Mononuclear cell (primary cell): ENCODE measurements around the gene DIRAS1. TPM values are rescaled to one million over a fixed set of nuclear protein-coding genes. Genes with fewer than 3 reads are reported as not detected.

ENCODE experiments used
- H3K27me3 ChIP-seq: 2 replicates; pipeline ENCODE4 v1.6.0; 2011; ENCODE audit warnings: low read length, control low read depth; ENCODE audit not compliant: insufficient read depth
- H3K4me1 ChIP-seq: 2 replicates; pipeline ENCODE4 v1.5.1; 2011; ENCODE audit warnings: mild to moderate bottlenecking, low read length, control low read depth; ENCODE audit not compliant: insufficient read depth
- H3K4me3 ChIP-seq: 2 replicates; pipeline ENCODE4 v1.5.1; 2011; ENCODE audit warnings: mild to moderate bottlenecking, low read length, moderate library complexity
- H3K9me3 ChIP-seq: 2 replicates; pipeline ENCODE4 v1.5.1; 2011; ENCODE audit warnings: low read depth, mild to moderate bottlenecking, control low read depth, low read length
- total RNA-seq: library from RNA; depleted of rRNA; stranded (reverse); fragments of >200 nt; gene quantifications from one replicate; pipeline ENCODE4 v1.2.3, GENCODE V29; 2012

DIRAS1 gene
- total RNA-seq, 1 donor = 1.2 TPM

GRCh38 chr19:2736550-2737190 lies 15.5 kb upstream of the DIRAS1 start:
- no peaks in the 10 kb centered on the region for H3K9me3 ChIP-seq
- no peaks in the 10 kb centered on the region for H3K27me3 ChIP-seq
- no peak overlapping the region for H3K4me3 ChIP-seq
- peaks cover 32% of the 10 kb centered on the region for H3K4me1 ChIP-seq

DNA sequence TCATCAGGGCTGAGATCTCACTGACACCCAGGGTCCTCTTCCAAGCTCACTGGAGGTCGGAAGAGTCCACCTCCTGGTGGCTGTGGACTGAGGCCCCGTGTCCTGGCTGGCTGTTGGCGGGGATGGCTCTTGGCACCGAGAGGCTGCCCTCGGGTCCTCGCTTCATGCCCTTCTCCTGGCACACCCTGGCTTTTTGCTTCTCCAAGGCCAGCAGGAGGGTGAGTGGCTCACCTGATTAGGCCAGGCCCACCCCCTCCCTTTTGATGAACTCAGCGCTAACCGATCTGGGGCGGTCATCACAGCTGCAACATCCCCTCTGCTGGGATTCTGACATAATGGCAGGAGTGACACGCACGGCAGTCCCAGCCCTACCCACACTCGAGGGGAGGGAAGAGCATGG lies 14.2 kb upstream of the DIRAS1 start:
- no peak overlapping the region for H3K4me3 ChIP-seq
- no peaks in the 10 kb centered on the region for H3K9me3 ChIP-seq
- peaks cover 32% of the 10 kb centered on the region for H3K4me1 ChIP-seq
- H3K27me3 ChIP-seq = no peaks in the 10 kb centered on the region

DNA sequence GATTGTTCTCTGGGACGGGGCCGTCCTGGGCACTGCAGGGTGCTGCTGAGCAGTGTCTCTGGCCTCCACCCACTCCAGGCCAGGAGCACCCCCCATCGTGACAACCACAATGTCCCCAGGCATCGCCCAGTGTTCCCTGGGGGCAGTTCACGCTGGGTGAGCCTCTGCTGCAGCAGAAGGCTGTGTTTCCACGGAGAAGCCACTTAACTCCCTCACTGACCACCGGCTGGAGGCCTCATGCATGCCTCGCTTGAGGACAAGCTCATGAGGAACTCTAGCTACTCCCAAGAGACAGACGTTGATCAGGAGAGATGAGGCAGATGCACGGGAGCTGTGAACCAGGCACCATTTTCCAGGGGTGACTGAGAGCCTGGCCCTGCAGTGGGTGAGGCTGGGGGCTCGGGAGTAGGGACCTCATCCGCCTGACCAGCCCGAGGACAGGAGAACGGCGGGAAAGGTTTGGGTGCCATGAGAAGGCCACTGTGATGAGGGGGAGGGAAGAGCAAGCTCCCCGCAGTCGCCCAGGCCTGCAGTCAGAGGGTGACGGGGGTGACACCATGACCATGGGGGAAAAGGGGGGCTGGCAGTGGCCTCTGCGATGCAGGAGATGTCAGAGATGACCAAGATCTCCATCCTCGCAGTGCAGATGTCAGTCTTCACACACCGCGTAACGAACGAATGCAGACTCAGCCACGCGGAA lies 13.6 kb upstream of the DIRAS1 start:
- H3K4me3 ChIP-seq = no peak overlapping the region

GRCh38 chr19:2733930-2734588 lies 12.9 kb upstream of the DIRAS1 start:
- no peaks in the 10 kb centered on the region for H3K9me3 ChIP-seq
- no peak overlapping the region for H3K4me3 ChIP-seq
- H3K4me1 ChIP-seq = peaks cover 27% of the 10 kb centered on the region
- H3K27me3 ChIP-seq = no peaks in the 10 kb centered on the region

More for the DNA sequence above, 13.6 kb upstream of the DIRAS1 start:
- no peaks in the 10 kb centered on the region for H3K27me3 ChIP-seq
- H3K9me3 ChIP-seq = no peaks in the 10 kb centered on the region
- H3K4me1 ChIP-seq = peaks cover 32% of the 10 kb centered on the region

- H3K27me3 ChIP-seq = no peaks in the 10 kb centered on the region
- no peak overlapping the region for H3K4me3 ChIP-seq
- H3K9me3 ChIP-seq = no peaks in the 10 kb centered on the region
- H3K4me1 ChIP-seq = peaks cover 15% of the 10 kb centered on the region
These were observed 11.7 kb upstream of the DIRAS1 start for GRCh38 chr19:2732883-2733282.

DNA sequence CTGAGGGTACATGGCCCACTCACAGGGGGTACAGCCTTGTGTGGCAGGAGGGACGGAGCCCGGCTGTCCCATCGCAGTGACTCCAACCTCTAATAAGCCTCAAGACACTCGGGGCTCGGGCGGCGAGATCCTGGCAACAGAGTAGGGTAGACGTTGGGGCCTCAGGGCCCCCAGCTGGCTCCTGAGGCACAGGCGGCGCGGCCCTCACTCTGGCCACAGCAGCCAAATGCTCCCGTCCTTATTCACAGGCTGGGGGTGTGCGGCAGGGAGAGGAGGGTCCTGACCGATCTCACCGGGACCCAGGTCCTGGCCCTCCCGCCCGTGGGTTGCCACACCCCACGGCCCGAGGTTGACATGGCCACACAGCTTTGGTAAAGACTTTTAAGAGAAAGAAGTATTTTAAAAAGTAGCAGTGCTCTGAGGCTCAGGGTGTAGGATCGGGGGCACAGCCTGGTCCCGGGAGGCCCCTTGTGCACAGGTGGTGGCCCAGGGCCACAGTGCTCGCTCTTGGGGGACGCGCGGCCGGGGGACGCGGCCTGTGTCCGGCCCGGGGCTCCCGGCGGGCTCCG lies 11.1 kb upstream of the DIRAS1 start:
- Histone ChIP-seq H3K9me3 (no peaks in the 10 kb centered on the region), H3K4me1 (peaks cover 9% of the 10 kb centered on the region), H3K27me3 (no peaks in the 10 kb centered on the region), H3K4me3 (no peak overlapping the region)

DNA sequence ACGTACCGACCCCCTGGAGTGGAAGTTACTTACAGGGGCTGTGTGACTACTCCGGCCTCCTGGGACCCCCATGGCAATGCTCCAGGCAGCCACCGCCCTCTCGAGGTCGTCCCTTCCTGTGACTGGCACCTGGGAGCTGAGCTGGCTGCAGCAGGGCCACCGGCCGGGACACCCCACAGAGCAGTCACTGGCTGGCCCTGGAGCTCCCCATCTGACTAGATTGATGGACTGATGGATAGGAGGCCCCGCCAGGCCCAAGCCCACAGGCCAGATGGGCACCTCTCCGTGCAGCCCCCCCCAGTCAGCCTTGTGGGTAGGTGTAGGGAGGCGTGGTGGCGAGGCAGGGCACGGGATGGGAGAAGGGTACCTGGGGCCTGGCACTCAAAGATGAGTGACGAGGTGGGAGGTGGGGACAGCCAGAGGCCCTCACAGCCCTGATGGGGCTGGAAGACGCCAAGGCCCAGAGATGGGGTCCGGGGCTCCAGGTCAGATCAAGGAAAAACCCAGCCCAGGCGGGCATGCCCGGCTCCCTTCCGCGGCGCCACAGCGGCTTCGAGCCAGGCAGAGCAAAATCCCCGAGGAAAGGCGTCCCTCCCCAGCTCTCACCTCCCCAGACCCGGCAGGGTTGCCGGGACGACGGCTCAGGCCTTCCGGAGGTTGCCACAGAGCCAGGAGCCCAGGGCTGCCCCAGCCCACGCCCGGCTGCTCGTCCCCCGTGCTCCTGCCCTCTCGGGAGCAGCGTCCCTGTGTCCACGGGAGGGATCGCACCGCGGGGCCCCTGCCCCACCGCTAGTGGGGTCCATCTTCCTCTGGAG lies 10.2 kb upstream of the DIRAS1 start:
- Histone ChIP-seq H3K9me3 (no peaks in the 10 kb centered on the region), H3K4me1 (peaks cover under 1% of the 10 kb centered on the region), H3K4me3 (no peak overlapping the region), H3K27me3 (no peaks in the 10 kb centered on the region)

DNA sequence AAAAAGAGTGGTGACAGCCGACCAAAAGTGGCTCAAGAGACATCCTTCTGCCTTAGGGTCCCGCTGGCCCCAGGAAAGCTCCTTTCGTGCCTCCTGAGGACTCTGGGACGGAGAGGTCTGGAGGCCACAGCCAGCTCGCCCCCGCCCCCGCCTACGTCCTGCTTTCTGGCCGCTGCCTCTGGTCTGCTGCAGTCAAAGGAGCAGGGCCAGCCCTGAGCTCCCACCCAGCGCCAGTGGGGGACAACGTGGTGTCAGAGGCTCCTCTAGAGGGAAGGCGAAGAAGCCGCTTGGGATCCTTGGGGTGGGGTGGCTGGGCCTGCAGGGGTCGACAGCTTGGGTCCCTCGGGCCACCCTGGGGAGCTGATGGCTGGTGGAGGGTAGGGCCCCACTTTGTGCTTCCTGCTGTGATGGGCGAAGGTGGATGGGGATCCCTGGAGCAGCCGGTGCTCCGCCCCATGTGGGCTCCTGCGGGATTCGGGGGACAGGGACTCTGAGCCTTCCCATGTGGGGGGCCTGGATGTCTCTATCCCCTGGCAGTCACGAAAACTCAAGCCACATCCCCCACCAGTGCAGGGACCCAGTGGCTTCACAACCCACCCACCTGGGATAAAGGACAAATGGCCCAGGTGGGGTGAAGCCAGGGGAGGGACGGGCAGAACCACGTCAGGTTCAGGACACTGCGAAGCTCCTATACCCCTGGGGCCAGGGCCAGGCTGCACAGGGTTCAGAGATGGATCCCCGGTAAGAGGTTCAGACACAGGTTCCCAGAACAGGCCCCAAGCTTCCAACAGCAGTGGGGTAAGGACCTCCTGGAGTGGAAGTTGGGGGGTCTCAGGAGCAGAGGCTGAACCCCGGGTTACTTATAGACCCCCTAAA lies 9.0 kb upstream of the DIRAS1 start:
- Histone ChIP-seq H3K4me1 (no peaks in the 10 kb centered on the region), H3K27me3 (no peaks in the 10 kb centered on the region), H3K9me3 (no peaks in the 10 kb centered on the region), H3K4me3 (no peak overlapping the region)

DNA sequence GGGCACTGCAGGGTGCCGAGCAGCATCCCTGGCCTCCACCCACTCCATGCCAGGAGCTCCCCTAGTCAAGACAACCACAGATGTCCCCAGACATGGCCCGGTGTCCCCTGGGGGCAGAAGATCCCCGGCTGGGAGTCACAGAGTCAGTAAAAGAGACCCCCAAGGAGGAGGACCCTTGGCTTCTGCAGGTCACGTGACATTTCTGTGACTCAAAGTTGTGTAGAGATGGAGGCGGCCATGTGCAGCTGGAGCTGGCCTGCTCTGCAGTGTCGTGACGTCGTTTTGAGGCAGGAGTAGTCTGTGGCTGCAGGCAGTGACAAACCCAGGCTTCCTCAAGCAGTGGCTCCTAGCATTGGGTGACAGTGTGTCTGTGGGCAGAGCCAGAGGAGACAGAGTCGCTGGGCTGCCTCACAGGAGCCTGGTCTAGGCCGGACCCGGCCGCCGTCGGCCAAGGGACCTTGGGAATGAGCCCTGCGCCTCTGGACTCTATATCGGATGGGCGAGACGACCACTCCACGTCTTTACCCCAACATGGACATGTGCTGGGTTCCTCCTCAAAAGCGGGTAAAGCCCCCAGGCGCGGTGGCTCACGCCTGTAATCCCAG lies 7.7 kb upstream of the DIRAS1 start:
- Histone ChIP-seq H3K9me3 (no peaks in the 10 kb centered on the region), H3K27me3 (no peaks in the 10 kb centered on the region), H3K4me1 (no peaks in the 10 kb centered on the region), H3K4me3 (no peak overlapping the region)

GRCh38 chr19:2727640-2727944 lies 6.4 kb upstream of the DIRAS1 start:
- H3K9me3 ChIP-seq = no peaks in the 10 kb centered on the region
- H3K27me3 ChIP-seq = no peaks in the 10 kb centered on the region
- H3K4me3 ChIP-seq = no peak overlapping the region
- no peaks in the 10 kb centered on the region for H3K4me1 ChIP-seq

DNA sequence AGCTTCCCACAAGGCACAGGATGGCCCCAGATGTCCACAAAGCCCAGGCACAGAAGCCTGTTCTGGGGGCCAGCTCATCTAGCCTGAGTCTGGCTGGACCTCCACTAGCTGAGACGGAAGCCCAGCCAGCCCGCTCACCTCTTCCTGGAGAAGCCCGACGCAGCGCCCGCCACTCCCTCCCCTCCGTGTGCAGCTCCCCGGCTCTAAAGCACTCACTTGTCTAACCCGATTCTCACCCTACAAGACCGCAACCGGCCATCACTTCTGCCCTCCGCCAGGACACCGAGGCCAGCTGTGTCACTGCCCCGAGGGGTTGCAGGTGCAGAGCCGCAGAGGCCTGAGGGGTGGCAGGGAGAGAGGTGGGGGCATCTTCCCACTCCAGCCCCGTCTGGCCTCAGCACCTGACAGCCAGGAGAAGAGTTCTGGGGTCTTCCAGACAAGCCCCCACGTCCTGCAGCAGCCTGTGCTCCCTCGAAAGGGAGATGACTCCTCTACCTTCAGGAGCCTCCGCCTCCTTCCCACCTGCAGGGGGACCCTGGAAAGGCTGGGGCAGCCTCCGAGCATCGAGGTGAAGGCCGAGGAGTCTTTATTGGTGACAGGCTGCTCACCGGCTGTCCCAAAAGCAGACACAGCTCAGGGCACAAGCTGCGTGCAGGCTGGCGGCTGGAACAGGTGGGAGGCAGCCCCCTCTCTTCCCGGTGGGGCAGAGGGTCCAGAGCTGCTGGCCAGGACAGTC lies 5.9 kb upstream of the DIRAS1 start:
- no peak overlapping the region for H3K4me3 ChIP-seq
- H3K27me3 ChIP-seq = peaks cover 1% of the 10 kb centered on the region
- no peaks in the 10 kb centered on the region for H3K9me3 ChIP-seq
- H3K4me1 ChIP-seq = no peaks in the 10 kb centered on the region

DNA sequence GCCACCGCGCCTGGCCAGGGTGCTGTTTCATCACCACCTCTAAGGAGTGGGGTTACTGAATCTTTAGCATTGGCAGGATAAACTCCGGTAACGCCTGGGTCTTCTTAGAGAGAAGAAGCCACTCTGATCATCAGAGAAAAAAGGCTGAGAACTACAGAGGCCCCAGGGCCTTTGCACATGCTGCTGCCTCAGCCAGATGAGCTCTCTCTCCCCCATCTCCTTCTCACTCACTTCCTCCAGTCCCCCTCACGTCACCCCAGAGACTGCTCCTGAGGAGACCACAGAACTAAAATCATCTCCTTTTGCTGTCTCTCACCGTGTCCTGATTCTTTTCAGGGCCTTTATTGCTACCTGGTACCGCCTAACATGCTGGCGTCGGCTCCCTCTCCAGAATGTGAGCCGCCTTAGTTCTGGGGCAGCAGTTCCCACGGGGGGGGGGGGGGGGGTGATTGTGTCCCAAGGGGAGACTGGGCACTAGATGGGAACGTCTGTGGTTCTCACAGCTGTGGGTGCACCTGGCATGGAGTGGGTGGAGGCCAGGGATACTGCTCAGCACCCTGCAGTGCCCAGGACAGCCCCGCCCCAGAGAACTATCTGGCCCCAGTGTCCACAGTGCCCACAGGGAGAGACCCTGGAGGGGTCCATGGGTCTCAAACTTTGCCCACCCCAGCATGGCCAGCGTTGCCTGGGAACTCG lies 5.1 kb upstream of the DIRAS1 start:
- no peaks in the 10 kb centered on the region for H3K9me3 ChIP-seq
- no peaks in the 10 kb centered on the region for H3K4me1 ChIP-seq
- no peak overlapping the region for H3K4me3 ChIP-seq
- peaks cover 4% of the 10 kb centered on the region for H3K27me3 ChIP-seq

GRCh38 chr19:2724148-2724557 lies 3.0 kb upstream of the DIRAS1 start:
- no peak overlapping the region for H3K4me3 ChIP-seq
- no peaks in the 10 kb centered on the region for H3K9me3 ChIP-seq
- H3K4me1 ChIP-seq = peaks cover 11% of the 10 kb centered on the region
- H3K27me3 ChIP-seq = peaks cover 4% of the 10 kb centered on the region
